Brain pericyte (primary cell): ENCODE results near the gene ACOX1.
A peak's percentile ranks its signal among the peaks of the same experiment; 100 is the strongest.
"Not testable (repeated sequence)": the region's sequence is repeated elsewhere in the genome, so short reads cannot be mapped to it uniquely, and the experiment has no call there.

Experiments used
- DNase-seq: peaks from one replicate; pipeline ENCODE4 v3.0.0-alpha.2; 2012; ENCODE audit warnings: low read depth, low spot score

ACOX1 gene

DNA sequence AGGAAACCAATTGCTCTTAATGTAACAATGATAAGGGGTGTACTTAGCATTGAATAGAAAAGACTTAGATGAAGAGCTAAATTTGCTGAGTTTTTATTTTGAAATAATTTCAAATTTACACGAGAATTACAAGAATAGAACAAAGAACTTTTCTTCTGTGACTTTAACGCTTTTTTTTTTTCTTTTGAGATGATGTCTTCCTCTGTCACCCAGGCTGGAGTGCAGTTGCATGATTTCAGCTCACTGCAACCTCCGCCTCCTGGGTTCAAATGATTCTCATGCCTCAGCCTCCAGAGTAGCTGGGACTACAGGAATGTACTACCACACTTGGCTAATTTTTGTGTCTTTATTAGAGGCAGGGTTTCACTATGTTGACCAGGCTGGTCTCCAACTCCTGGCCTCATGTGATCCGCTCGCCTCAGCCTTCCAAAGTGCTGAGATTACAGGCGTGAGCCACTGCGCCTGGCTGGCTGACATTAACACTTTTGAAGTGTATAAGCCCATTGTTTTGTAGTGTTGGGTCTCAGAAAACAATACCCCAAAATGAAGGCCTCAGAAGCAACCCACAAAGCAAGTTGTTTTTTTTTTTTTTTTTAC is 2.2 kb upstream of the ACOX1 start:
- DNase-seq = no peak

GRCh38 chr17:75980188-75981018 is 1.4 kb upstream of the ACOX1 start:
- no peak for DNase-seq

- no peak for DNase-seq
Observed at GRCh38 chr17:75979705-75980187, 780 bp upstream of the ACOX1 start.

DNA sequence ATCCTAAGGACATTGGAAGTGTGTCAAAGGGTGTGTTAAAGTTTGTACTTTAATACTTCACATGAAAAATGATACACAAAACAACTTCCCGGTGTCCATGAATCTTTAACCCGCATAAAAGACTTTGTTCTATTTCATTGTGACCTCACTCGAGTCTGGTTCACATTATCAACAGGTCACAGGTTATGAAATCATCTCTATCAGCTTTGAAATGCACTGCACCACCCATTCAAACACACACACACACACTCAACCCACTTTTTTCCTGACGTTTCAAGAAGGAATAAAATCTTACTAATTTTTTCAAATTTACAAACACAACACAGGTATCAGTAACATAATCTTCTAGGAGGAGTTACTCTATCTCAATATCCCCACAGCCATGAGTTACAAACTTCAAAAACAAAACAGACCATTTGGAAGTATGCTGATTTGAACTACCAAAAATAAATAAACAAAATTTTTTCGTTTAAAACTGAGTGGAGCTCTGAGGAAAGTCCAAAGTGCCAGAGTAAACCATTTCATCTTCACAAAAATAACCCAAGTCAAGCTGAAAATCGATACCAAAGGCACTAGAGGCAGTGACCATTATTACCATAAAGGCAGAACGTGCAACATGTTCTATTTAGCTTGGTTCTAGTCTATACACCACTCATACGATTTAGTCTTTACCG is 2.7 kb downstream of the ACOX1 start:
- DNase-seq = no peak

GRCh38 chr17:75975757-75976174 is 3.2 kb downstream of the ACOX1 start:
- no peak for DNase-seq

DNA sequence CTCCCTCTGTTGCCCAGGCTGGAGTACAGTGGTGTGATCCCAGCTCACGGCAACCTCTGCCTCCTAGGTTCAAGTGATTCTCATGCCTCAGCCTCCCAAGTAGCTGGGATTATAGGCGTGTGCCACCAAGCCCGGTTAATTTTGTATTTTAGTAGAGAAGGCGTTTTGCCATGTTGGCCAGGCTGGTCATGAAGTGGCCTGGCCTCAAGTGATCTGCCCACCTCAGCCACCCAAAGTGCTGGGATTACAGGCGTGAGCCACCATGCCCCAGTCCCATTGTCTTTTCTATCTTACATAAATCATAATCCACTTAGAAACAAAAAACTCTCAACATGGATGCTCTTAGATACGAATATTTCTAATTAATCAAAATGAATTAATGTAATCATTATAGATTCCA is 3.8 kb downstream of the ACOX1 start:
- not testable (repeated sequence) for DNase-seq

- DNase-seq = no peak
Observed at GRCh38 chr17:75970626-75971025, 8.3 kb downstream of the ACOX1 start.

DNA sequence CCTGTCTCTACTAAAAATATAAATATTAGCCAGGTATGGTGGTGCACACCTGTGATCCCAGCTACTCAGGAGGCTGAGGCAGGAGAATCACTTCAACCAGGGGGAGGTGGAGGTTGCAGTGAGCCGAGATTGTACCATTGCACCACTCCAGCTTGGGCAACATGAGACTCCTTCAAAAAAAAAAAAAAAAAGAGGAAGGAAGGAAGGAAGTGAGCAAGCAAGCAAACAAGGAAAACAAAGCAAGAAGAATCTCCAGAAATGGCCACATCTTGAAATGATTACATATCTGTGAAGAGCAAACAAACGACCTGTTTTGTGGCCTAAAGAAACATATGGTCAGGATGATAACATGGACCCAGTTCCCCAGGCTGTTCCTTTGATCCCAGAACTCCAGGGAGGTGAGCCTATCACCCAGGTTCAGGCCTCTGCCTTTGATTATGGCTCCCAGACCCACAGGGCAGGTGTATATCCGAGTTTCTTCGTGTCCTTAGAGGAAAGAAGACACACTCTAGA is 8.9 kb downstream of the ACOX1 start:
- no peak for DNase-seq

GRCh38 chr17:75969044-75969443 is 9.9 kb downstream of the ACOX1 start:
- DNase-seq = not testable (repeated sequence)

- no peak for DNase-seq
Observed at GRCh38 chr17:75965468-75965867, 13.5 kb downstream of the ACOX1 start.

GRCh38 chr17:75959839-75960511 is 19.0 kb downstream of the ACOX1 start:
- no peak for DNase-seq

DNA sequence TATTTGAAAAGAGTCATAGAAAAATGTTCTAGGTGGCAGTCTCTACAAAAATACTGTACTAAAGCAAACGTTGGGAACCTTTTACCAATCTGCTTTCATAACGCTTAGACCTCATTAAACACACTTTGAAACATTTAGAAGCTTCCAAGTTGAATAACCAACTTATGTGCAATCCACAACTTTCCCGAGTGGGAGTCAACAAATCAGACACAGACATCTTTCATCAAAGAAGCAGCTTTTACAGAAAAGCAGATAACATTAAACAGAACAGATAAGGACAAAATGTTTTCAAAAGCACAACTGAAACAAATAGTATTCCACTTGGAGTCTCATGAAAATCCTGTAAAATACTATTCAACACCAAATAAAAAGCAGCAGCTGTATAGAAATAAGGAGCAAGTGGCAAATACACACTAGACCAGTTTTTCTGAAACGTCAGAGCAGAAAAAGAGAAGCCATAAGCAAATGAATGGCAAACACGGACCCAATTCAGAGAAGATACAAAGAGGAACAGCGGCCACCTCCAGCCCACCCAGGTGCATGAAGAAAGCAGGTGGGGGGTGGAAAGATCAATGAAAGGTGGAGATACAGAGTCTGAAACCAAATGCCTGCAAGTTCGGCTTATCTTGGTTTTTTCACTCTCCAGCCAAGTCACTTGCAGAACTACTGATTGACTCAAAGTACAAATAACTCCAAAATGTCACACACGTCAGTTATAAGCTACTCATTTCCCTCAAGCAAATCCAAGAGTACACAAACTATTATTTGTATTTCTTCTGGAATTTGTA is 19.7 kb downstream of the ACOX1 start:
- no peak for DNase-seq

- no peak for DNase-seq
Observed at GRCh38 chr17:75950855-75951554, 28.0 kb downstream of the ACOX1 start.

- no peak for DNase-seq
Observed at GRCh38 chr17:75950421-75950820, 28.5 kb downstream of the ACOX1 start.

GRCh38 chr17:75945211-75945610 is 33.8 kb downstream of the ACOX1 start:
- no peak for DNase-seq

DNA sequence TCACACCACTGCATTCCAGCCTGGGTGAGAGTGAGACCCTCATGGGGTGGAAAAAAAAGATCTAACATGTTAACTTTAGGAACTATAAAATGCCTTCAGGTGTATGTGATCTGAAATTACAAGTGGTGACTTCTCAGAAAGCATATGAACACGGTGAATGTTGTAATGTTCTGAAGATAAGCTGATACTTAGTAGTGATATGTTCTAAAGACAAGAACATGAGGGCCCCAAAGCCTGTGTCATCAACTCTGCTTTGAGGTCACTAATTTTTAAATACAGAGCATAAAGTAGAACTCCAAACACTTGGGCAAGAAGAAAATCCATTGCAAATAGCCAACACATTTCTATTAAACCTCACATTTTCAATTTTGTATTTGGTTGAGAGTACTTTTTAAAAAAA is 35.5 kb downstream of the ACOX1 start:
- no peak for DNase-seq

DNA sequence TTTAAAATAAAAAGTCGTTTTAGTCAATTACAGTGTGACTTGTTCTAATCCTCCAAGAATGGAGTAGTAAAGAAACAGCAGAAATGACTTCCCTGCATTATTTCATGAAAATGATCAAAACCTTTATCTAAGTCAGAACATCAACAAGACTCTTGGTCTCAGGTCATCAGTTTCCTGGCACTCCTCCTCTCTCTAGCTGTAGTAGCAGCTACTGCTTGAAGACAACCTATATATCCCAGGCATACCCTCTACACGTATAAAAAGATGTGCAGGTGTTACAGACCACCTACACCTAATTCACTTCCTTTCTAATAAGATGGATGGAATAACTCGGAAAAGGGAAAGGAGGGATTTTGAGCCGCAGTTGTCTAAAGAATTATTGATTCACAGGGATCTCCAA is 36.5 kb downstream of the ACOX1 start:
- DNase-seq = no peak

GRCh38 chr17:75941442-75941819 is 37.5 kb downstream of the ACOX1 start:
- DNase-seq = no peak

DNA sequence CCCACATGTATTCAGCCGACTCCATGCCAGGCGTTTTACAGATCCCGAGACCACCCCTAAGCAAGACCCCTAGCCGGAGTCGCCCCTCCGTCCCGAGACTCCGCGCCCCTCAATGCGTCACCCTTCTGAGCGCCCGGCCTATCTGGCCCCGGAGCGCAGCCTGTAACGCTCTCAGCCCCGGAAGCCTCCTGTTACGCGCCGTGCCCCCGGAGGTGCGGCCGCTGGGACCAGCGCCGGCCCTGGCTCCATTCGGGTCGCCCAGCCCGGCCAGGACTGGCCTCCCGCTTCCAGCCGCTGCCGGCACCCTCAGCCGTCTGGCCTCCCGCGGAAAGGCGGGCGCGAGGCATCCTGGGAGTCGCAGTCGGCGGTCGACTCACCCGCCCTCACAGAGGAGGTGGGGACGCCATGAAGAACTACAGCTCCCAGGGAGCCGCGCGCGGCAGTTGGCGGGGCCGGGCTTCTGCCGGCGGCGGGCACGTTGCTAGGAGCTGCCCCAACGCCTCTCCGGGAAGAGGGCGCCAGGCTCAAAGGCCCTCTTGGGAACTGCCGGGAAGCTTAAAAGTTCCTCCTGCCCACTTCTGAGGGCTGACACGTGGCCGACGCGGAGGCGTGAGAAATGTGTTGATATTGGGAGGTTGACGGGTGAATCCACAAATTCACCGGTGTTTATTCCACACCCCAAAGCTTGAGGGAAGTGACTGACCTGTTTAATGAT is 38.1 kb downstream of the ACOX1 start, which contains the start of gene FBF1:
FBF1 (minus strand) TSS at position 316 of the 715 bp plus-strand sequence. CDS start 2,893 bp downstream, outside the sequence.
- peak; percentile 75 for DNase-seq

DNA sequence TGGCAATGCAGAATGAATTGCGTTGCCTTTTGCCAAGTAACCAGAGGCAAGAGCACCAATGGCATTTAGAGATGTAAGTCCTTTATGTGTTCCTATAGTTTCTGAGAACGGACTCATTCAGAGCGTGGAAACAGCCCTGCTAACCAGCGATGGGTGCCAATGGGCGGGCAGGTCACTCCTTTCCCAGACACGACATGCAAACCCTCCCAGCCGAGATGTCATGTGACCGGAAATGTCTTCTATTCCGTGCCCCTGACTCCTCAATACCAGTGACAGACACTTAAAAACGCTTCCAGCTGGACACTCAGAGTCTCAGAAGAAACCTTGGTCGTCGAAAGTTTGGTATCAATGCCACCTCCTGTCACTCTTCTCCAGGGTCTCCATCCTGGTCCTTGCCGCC is 41.3 kb downstream of the ACOX1 start:
- DNase-seq = no peak
